CD4-positive, CD25-positive, alpha-beta regulatory T cell (primary cell): ENCODE results near the gene TFEB. TPM values are rescaled to one million over a fixed set of nuclear protein-coding genes. Genes with fewer than 3 reads are reported as not detected.

Source experiments
- ATAC-seq, 2 donors: fragments of 150-1000 bp; cut with Tn5 transposase; one replicate each; pipeline ENCODE4 v1.10.0; 2021; ENCODE audit warnings: low read depth in 2 of 2, moderate number of reproducible peaks in 2 of 2, moderate library complexity in 1 of 2
- DNase-seq, 3 donors: peaks; one replicate each; pipeline versions ENCODE4 v3.0.0 to v3.0.0-alpha.2; 2012 to 2022; ENCODE audit warnings: mixed read lengths in 1 of 3
- H3K27ac ChIP-seq: one replicate; pipeline ENCODE4 v1.7.0; 2013; ENCODE audit warnings: mild to moderate bottlenecking, low read length; ENCODE audit not compliant: insufficient read depth, poor library complexity, severe bottlenecking
- H3K27me3 ChIP-seq: one replicate; pipeline ENCODE4 v1.7.0; 2013; ENCODE audit warnings: low read length; ENCODE audit not compliant: control insufficient read depth, insufficient read depth
- H3K36me3 ChIP-seq: one replicate; pipeline ENCODE4 v1.7.0; 2013; ENCODE audit warnings: mild to moderate bottlenecking, low read length, moderate library complexity; ENCODE audit not compliant: control insufficient read depth, insufficient read depth
- H3K4me1 ChIP-seq: 2 replicates; pipeline ENCODE4 v1.7.0; 2013; ENCODE audit warnings: mild to moderate bottlenecking, low read length; ENCODE audit not compliant: insufficient read depth, control insufficient read depth, poor library complexity, severe bottlenecking
- H3K4me3 ChIP-seq: one replicate; pipeline ENCODE4 v1.7.0; 2013; ENCODE audit warnings: low read depth, mild to moderate bottlenecking, low read length, moderate library complexity
- H3K9me3 ChIP-seq, 2 experiments: 1 replicate in 1 of 2; 2 replicates in 1 of 2; pipeline ENCODE4 v1.7.0; 2013; ENCODE audit warnings: low read length in 2 of 2, mild to moderate bottlenecking in 1 of 2, moderate library complexity in 1 of 2; ENCODE audit not compliant: control insufficient read depth in 2 of 2
- H3K27ac Mint-ChIP-seq, 3 donors: one replicate each; pipeline ENCODE4 v1.8.0; 2020 to 2022; ENCODE audit warnings: mild to moderate bottlenecking in 3 of 3, mixed read lengths in 3 of 3, moderate library complexity in 2 of 3
- H3K27me3 Mint-ChIP-seq: one replicate; pipeline ENCODE4 v1.8.0; 2022; ENCODE audit warnings: mild to moderate bottlenecking, mixed read lengths
- H3K36me3 Mint-ChIP-seq: one replicate; pipeline ENCODE4 v1.8.0; 2020; ENCODE audit warnings: mixed read lengths
- H3K4me1 Mint-ChIP-seq, 4 donors: one replicate each; pipeline ENCODE4 v1.8.0; 2020 to 2022; ENCODE audit warnings: mixed read lengths in 4 of 4, mild to moderate bottlenecking in 1 of 4
- H3K4me3 Mint-ChIP-seq, 4 donors: one replicate each; pipeline ENCODE4 v1.8.0; 2020 to 2022; ENCODE audit warnings: mild to moderate bottlenecking in 4 of 4, mixed read lengths in 4 of 4, moderate library complexity in 3 of 4
- H3K9me3 Mint-ChIP-seq, 7 donors: one replicate each; pipeline ENCODE4 v1.8.0; 2020 to 2022; ENCODE audit warnings: mixed read lengths in 7 of 7, mild to moderate bottlenecking in 3 of 7, moderate library complexity in 2 of 7
- polyA plus RNA-seq, 4 donors: library from polyadenylated mRNA; unstranded; fragments of 300-500 nt; fragmentation: Illumina TruSeq; gene quantifications; one replicate each; pipeline ENCODE4 v1.2.3, GENCODE V29; 2021
- total RNA-seq: library from RNA; stranded (reverse); gene quantifications from one replicate; pipeline ENCODE4 v1.2.3, GENCODE V29; 2022

Gene TFEB
- total and polyA plus RNA-seq, 5 donors from 2014 or later: 8.0 to 26.7 (median 9.4) TPM

GRCh38 chr6:41671376-41671775, 64.0 kb downstream of the TFEB start:
- peaks cover 0 to 3% of the 10 kb centered on the region in 2 experiments for H3K9me3 ChIP-seq
- H3K27ac Mint-ChIP-seq: no peak overlapping the region
- H3K4me3 ChIP-seq: no peak overlapping the region
- ATAC-seq: no peak
- no peaks in the 10 kb centered on the region for H3K36me3 ChIP-seq
- H3K27ac ChIP-seq: no peak overlapping the region
- H3K9me3 Mint-ChIP-seq: peaks cover 0 to 1% (median 0%) of the 10 kb centered on the region in 7 donors
- H3K36me3 Mint-ChIP-seq: no peaks in the 10 kb centered on the region
- no peaks in the 10 kb centered on the region for H3K4me1 Mint-ChIP-seq
- no peaks in the 10 kb centered on the region for H3K4me1 ChIP-seq
- DNase-seq: no peak
- no peak overlapping the region for H3K4me3 Mint-ChIP-seq
- peaks cover 4% of the 10 kb centered on the region for H3K27me3 ChIP-seq
- peaks cover 15% of the 10 kb centered on the region for H3K27me3 Mint-ChIP-seq

DNA sequence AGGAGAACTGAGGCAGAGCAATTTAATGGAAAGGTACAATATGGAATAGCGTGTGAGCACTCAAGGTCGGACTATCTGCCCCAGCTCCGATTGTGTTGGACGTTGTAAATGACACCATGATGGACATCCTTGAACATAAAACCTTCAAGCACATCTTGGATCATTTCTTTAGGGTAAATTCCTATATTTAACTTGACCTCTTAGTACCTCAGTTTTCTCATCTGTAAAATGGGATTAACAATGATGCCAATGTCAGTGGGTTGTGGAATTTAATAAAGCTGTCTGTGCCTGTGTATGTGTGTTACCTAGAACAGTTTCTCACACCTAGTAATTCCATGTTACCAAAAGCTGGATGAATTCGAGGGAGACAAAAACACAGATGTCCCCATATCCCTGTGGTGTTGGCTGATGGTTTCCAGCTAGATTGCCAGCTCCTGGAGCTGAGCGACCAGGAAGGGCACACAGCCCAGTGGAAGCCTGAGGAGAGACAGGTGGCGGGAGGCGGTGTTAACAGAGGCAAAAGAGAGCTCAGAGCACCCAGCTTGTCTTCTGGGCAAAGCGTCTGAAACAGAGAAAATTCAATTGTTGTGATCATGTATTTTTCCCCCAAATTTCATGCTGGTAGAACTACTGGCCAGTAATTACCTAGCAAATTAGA, 64.6 kb downstream of the TFEB start:
- Mint-ChIP-seq H3K9me3 (peaks cover 0 to 1% (median 0%) of the 10 kb centered on the region in 7 donors), H3K4me1 (no peaks in the 10 kb centered on the region), H3K27ac (no peak overlapping the region), H3K27me3 (peaks cover 14% of the 10 kb centered on the region), H3K4me3 (no peak overlapping the region), H3K36me3 (no peaks in the 10 kb centered on the region)
- ATAC-seq: no peak
- peaks cover 4% of the 10 kb centered on the region for H3K27me3 ChIP-seq
- H3K36me3 ChIP-seq: no peaks in the 10 kb centered on the region
- no peak overlapping the region for H3K4me3 ChIP-seq
- H3K27ac ChIP-seq: no peak overlapping the region
- H3K4me1 ChIP-seq: no peaks in the 10 kb centered on the region
- DNase-seq: no peak
- H3K9me3 ChIP-seq: peaks cover 0 to 3% of the 10 kb centered on the region in 2 experiments

DNA sequence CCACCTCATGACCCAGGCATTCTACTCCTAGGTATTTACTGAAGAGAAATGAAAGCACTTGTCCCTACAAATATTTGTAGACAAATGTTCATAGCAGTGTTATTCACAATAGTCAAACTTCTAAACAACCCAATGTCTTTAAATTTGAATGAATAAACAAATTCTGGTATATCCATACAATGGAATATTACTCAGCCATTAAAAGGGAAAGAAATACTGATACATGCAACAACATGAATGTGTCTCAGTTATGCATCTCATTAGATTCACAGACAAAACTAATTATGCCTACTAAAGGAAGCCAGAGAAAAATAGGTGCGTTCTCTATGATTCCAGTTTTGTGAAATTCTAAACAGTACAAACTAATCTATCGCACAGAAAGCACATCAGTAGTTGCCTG, 66.4 kb downstream of the TFEB start:
- Histone ChIP-seq H3K27me3 (peaks cover 4% of the 10 kb centered on the region), H3K9me3 (peaks cover 0 to 3% of the 10 kb centered on the region in 2 experiments), H3K36me3 (no peaks in the 10 kb centered on the region), H3K4me1 (no peaks in the 10 kb centered on the region), H3K4me3 (no peak overlapping the region), H3K27ac (no peak overlapping the region)
- ATAC-seq (no peak), DNase-seq (no peak)
- Mint-ChIP-seq H3K4me3 (no peak overlapping the region), H3K27me3 (peaks cover 15% of the 10 kb centered on the region), H3K27ac (no peak overlapping the region), H3K9me3 (peaks cover 0 to 1% (median 0%) of the 10 kb centered on the region in 7 donors), H3K4me1 (no peaks in the 10 kb centered on the region), H3K36me3 (no peaks in the 10 kb centered on the region)

DNA sequence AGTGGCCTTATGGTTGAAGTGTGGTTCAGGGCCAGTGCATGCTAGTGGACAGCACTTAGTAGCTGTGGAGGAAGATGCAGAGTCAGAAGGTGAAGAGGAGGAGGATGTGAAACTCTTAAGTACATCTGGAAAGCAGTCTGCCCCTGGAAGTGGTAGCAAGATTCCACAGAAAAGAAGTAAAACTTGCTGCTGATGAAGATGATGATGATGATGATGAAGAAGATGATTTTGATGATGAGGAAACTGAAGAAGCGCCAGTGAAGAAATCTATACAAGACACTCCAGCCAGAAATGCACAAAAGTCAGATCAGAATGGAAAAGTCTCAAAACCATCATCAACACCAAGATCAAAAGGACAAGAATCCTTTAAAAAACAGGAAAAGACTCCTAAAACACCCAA, 68.2 kb downstream of the TFEB start:
- Histone ChIP-seq H3K4me1 (no peaks in the 10 kb centered on the region), H3K27me3 (peaks cover 4% of the 10 kb centered on the region), H3K27ac (no peak overlapping the region), H3K9me3 (peaks cover 0 to 3% of the 10 kb centered on the region in 2 experiments), H3K36me3 (no peaks in the 10 kb centered on the region), H3K4me3 (no peak overlapping the region)
- Mint-ChIP-seq H3K27me3 (peaks cover 21% of the 10 kb centered on the region), H3K4me1 (no peaks in the 10 kb centered on the region), H3K4me3 (no peak overlapping the region), H3K9me3 (peaks cover 0 to 1% (median 0%) of the 10 kb centered on the region in 7 donors), H3K36me3 (no peaks in the 10 kb centered on the region), H3K27ac (no peak overlapping the region)
- no peak for DNase-seq
- ATAC-seq: no peak

- H3K9me3 Mint-ChIP-seq: peaks cover 0 to 1% (median 0%) of the 10 kb centered on the region in 7 donors
- peaks cover 0 to 3% of the 10 kb centered on the region in 2 experiments for H3K9me3 ChIP-seq
- H3K4me3 ChIP-seq: no peak overlapping the region
- no peak overlapping the region for H3K27ac Mint-ChIP-seq
- H3K27ac ChIP-seq: no peak overlapping the region
- H3K4me3 Mint-ChIP-seq: no peak overlapping the region
- no peaks in the 10 kb centered on the region for H3K36me3 ChIP-seq
- peaks cover 25% of the 10 kb centered on the region for H3K27me3 Mint-ChIP-seq
- peaks cover 3% of the 10 kb centered on the region for H3K27me3 ChIP-seq
- no peaks in the 10 kb centered on the region for H3K4me1 ChIP-seq
- DNase-seq (no peak), ATAC-seq (no peak)
- H3K4me1 Mint-ChIP-seq: no peaks in the 10 kb centered on the region
- no peaks in the 10 kb centered on the region for H3K36me3 Mint-ChIP-seq
Measured at GRCh38 chr6:41664271-41664670, 71.1 kb downstream of the TFEB start.

DNA sequence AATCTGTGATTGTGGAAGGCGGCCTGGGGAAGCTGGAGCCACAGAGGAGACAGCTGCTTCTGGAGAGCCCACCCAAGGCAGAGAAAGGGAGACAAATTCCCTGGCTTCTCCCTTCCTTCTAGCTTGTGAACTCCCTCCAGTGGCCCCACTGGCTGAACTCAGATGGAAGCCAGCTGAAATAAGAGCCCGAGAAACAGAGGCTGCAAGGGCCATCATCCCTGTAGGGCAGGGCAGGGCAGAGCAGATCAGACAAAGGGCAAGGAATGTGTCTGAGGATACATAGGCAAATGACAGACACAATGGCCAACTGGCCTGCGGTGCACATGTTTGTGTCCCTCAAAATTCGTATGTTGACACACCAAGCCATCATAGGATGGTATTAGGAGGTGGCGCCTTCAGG, 71.8 kb downstream of the TFEB start:
- Histone ChIP-seq H3K27ac (no peak overlapping the region), H3K4me3 (no peak overlapping the region), H3K4me1 (no peaks in the 10 kb centered on the region), H3K9me3 (no peaks in the 10 kb centered on the region), H3K36me3 (no peaks in the 10 kb centered on the region), H3K27me3 (peaks cover 3% of the 10 kb centered on the region)
- H3K27me3 Mint-ChIP-seq: peaks cover 21% of the 10 kb centered on the region
- H3K4me1 Mint-ChIP-seq: no peaks in the 10 kb centered on the region
- no peaks in the 10 kb centered on the region for H3K36me3 Mint-ChIP-seq
- no peak overlapping the region for H3K27ac Mint-ChIP-seq
- ATAC-seq (no peak), DNase-seq (no peak)
- H3K9me3 Mint-ChIP-seq: peaks cover 0 to 1% (median 0%) of the 10 kb centered on the region in 7 donors
- H3K4me3 Mint-ChIP-seq: no peak overlapping the region

GRCh38 chr6:41659935-41660334, 75.5 kb downstream of the TFEB start:
- Mint-ChIP-seq H3K27ac (no peak overlapping the region), H3K36me3 (no peaks in the 10 kb centered on the region), H3K4me1 (no peaks in the 10 kb centered on the region), H3K27me3 (peaks cover 21% of the 10 kb centered on the region), H3K9me3 (no peaks in the 10 kb centered on the region), H3K4me3 (no peak overlapping the region)
- Histone ChIP-seq H3K27ac (no peak overlapping the region), H3K27me3 (peaks cover 3% of the 10 kb centered on the region), H3K4me1 (no peaks in the 10 kb centered on the region), H3K9me3 (no peaks in the 10 kb centered on the region), H3K36me3 (no peaks in the 10 kb centered on the region), H3K4me3 (no peak overlapping the region)
- ATAC-seq: no peak
- no peak for DNase-seq

- Histone ChIP-seq H3K4me3 (no peak overlapping the region), H3K27me3 (peaks cover 3% of the 10 kb centered on the region), H3K9me3 (no peaks in the 10 kb centered on the region), H3K27ac (no peak overlapping the region), H3K4me1 (no peaks in the 10 kb centered on the region), H3K36me3 (no peaks in the 10 kb centered on the region)
- H3K4me1 Mint-ChIP-seq: no peaks in the 10 kb centered on the region
- DNase-seq (no peak), ATAC-seq (no peak)
- H3K27ac Mint-ChIP-seq: no peak overlapping the region
- no peak overlapping the region for H3K4me3 Mint-ChIP-seq
- H3K27me3 Mint-ChIP-seq: peaks cover 21% of the 10 kb centered on the region
- no peaks in the 10 kb centered on the region for H3K36me3 Mint-ChIP-seq
- no peaks in the 10 kb centered on the region for H3K9me3 Mint-ChIP-seq
Measured at GRCh38 chr6:41658636-41659035, 76.8 kb downstream of the TFEB start.
